A673 (cell line): ENCODE measurements around the gene TBXAS1.

Experiments
- CTCF ChIP-seq: fragments of 300-800, 200-600 bp; sonication (generic); conservative IDR thresholded peaks from 2 replicates; pipeline ENCODE4 v1.5.1; 2017; ENCODE audit warnings: low read depth, mild to moderate bottlenecking, antibody characterized with exemption, low read length, moderate library complexity, mixed read lengths
- EZH2 ChIP-seq: fragments of 200-600 bp; sonication (generic); IDR thresholded peaks from 2 replicates; pipeline ENCODE4 v1.6.1; 2017; ENCODE audit warnings: borderline replicate concordance, low read depth, mild to moderate bottlenecking, mixed read lengths, antibody characterized with exemption, low read length; ENCODE audit not compliant: poor library complexity, severe bottlenecking

- TF ChIP-seq CTCF (no peak), EZH2 (no peak)
Observed at GRCh38 chr7:139828446-139828845, 618 bp upstream of the TBXAS1 start.
